ENCODE data around the gene PLA2R1. TPM values are rescaled to one million over a fixed set of nuclear protein-coding genes. Genes with fewer than 3 reads are reported as not detected.

PLA2R1 gene
- total and polyA plus RNA-seq, 7 donors = 0.17 to 0.97 (median 0.26) TPM

- Histone ChIP-seq H3K27me3 (ENCODE audit: insufficient read depth in 3 of 3, low read length in 2 of 3) (no peaks in the 10 kb centered on the region), H3K9me3 (no peaks in the 10 kb centered on the region), H3K27ac (no peak overlapping the region), H3K36me3 (ENCODE audit: insufficient read depth in 1 of 2, low read depth in 1 of 2) (no peaks in the 10 kb centered on the region), H3K4me1 (no peaks in the 10 kb centered on the region), H3K4me3 (no peak overlapping the region)
- TF ChIP-seq, protein P1, sequence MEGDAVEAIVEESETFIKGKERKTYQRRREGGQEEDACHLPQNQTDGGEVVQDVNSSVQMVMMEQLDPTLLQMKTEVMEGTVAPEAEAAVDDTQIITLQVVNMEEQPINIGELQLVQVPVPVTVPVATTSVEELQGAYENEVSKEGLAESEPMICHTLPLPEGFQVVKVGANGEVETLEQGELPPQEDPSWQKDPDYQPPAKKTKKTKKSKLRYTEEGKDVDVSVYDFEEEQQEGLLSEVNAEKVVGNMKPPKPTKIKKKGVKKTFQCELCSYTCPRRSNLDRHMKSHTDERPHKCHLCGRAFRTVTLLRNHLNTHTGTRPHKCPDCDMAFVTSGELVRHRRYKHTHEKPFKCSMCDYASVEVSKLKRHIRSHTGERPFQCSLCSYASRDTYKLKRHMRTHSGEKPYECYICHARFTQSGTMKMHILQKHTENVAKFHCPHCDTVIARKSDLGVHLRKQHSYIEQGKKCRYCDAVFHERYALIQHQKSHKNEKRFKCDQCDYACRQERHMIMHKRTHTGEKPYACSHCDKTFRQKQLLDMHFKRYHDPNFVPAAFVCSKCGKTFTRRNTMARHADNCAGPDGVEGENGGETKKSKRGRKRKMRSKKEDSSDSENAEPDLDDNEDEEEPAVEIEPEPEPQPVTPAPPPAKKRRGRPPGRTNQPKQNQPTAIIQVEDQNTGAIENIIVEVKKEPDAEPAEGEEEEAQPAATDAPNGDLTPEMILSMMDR (IDR thresholded peaks at IDR 0.05) = no peak
- intact Hi-C loops (cut with DNase I) = no loop called here
- DNase-seq = no peak
- WGBS, 3 donors = 78 to 88% (median 84%) methylated on average over 4 of the region's 4 CpGs
- ATAC-seq = no peak
These were observed 73.2 kb downstream of the PLA2R1 start for GRCh38 chr2:159989249-159989648.

GRCh38 chr2:159988412-159988970, 73.9 kb downstream of the PLA2R1 start:
- no peaks in the 10 kb centered on the region for H3K27me3 ChIP-seq (ENCODE audit: insufficient read depth in 3 of 3, low read length in 2 of 3)
- no peaks in the 10 kb centered on the region for H3K4me1 ChIP-seq
- no peak overlapping the region for H3K4me3 ChIP-seq
- ATAC-seq (no peak), DNase-seq (no peak)
- no peaks in the 10 kb centered on the region for H3K36me3 ChIP-seq (ENCODE audit: insufficient read depth in 1 of 2, low read depth in 1 of 2)
- intact Hi-C loops (cut with DNase I) = no loop called here
- H3K27ac ChIP-seq = no peak overlapping the region
- 84 to 88% (median 85%) methylated on average over 4 of the region's 4 CpGs for WGBS, 3 donors
- H3K9me3 ChIP-seq = no peaks in the 10 kb centered on the region
- TF ChIP-seq, protein P1 (IDR thresholded peaks at IDR 0.05) = no peak

DNA sequence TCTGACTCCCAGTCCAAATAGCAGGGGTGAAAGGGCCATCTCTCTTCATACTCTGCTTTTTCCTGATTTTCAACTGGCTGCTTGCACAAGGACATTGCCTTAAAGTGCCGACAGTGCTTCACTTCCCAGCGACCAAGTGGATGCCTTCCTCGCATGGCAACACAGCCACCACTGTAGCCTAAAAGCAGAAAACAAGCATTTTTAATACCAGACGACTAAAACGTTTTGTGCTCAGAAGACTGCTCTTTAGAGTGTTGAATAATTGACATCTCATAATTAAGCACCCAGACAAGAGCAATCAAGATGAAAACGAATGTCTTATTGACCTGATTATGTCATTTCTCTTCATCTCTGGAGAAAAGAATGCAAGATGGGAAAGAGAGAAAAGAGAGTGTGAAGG, 75.2 kb downstream of the PLA2R1 start:
- Histone ChIP-seq H3K4me1 (no peaks in the 10 kb centered on the region), H3K4me3 (no peak overlapping the region), H3K36me3 (ENCODE audit: insufficient read depth in 1 of 2, low read depth in 1 of 2) (no peaks in the 10 kb centered on the region), H3K9me3 (no peaks in the 10 kb centered on the region), H3K27me3 (ENCODE audit: insufficient read depth in 3 of 3, low read length in 2 of 3) (no peaks in the 10 kb centered on the region), H3K27ac (no peak overlapping the region)
- TF ChIP-seq, protein P1 (IDR thresholded peaks at IDR 0.05) = no peak
- intact Hi-C loops (cut with DNase I) = no loop called here
- ATAC-seq (no peak), DNase-seq (no peak)
- WGBS, 3 donors = 78 to 87% (median 80%) methylated on average over 6 of the region's 6 CpGs

- DNase-seq = no peak
- TF ChIP-seq, protein P1 (IDR thresholded peaks at IDR 0.05) = no peak
- no peak overlapping the region for H3K27ac ChIP-seq
- intact Hi-C loops (cut with DNase I) = no loop called here
- ATAC-seq = no peak
- no peaks in the 10 kb centered on the region for H3K4me1 ChIP-seq
- no peaks in the 10 kb centered on the region for H3K9me3 ChIP-seq
- no peaks in the 10 kb centered on the region for H3K27me3 ChIP-seq (ENCODE audit: insufficient read depth in 3 of 3, low read length in 2 of 3)
- WGBS, 3 donors = 78 to 84% (median 82%) methylated on average over 3 of the region's 3 CpGs
- H3K4me3 ChIP-seq = no peak overlapping the region
- no peaks in the 10 kb centered on the region for H3K36me3 ChIP-seq (ENCODE audit: insufficient read depth in 1 of 2, low read depth in 1 of 2)
These were observed 76.8 kb downstream of the PLA2R1 start for GRCh38 chr2:159985656-159986055.

DNA sequence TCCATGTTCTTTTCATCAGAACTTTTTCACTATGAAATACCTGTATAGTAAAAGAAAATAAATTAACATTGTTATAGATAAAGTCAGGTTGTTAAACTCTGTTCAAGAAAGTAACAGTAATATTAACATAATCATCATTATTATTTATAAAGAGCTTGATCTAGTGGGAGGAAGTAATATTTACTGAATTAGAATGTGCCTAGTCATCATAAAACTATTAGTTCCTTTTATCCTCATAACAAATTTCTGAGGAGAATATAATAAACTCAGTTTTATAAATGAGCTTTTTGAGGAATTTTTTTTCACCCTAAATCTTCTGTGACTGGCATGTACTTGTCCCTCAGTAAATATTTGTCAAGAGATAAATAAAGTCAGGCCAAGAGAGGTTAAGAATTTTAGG, 78.4 kb downstream of the PLA2R1 start:
- H3K9me3 ChIP-seq = no peaks in the 10 kb centered on the region
- DNase-seq (no peak), ATAC-seq (no peak)
- no peaks in the 10 kb centered on the region for H3K4me1 ChIP-seq
- no peaks in the 10 kb centered on the region for H3K36me3 ChIP-seq (ENCODE audit: insufficient read depth in 1 of 2, low read depth in 1 of 2)
- H3K27ac ChIP-seq = no peak overlapping the region
- TF ChIP-seq, protein P1 (IDR thresholded peaks at IDR 0.05) = no peak
- intact Hi-C loops (cut with DNase I) = no loop called here
- no peak overlapping the region for H3K4me3 ChIP-seq
- no peaks in the 10 kb centered on the region for H3K27me3 ChIP-seq (ENCODE audit: insufficient read depth in 3 of 3, low read length in 2 of 3)
